Fibroblast of pulmonary artery (primary cell): ENCODE data around the gene EIF4G3.
A peak's percentile ranks its signal among the peaks of the same experiment; 100 is the strongest.
"Not testable (repeated sequence)": the region's sequence is repeated elsewhere in the genome, so short reads cannot be mapped to it uniquely, and the experiment has no call there.

Experiments used
- DNase-seq: peaks from one replicate; pipeline ENCODE4 v3.0.0-alpha.2; 2010; ENCODE audit warnings: low read depth
- H3K4me3 ChIP-seq: replicated peaks from 2 replicates; pipeline ENCODE4 v1.5.1; 2011; ENCODE audit warnings: low read depth, mild to moderate bottlenecking, control low read depth, low read length, moderate library complexity
- CTCF ChIP-seq: IDR thresholded peaks from 2 replicates; pipeline ENCODE4 v1.5.1; 2011; ENCODE audit warnings: mild to moderate bottlenecking, control low read depth, low read length, inconsistent platforms; ENCODE audit errors: missing control alignments

EIF4G3 gene

GRCh38 chr1:21182181-21182731 lies 5.6 kb upstream of the EIF4G3 start:
- no peak for TF ChIP-seq CTCF
- no peak overlapping the region for H3K4me3 ChIP-seq
- no peak for DNase-seq

GRCh38 chr1:21178271-21178670 lies 1.6 kb upstream of the EIF4G3 start:
- not testable (repeated sequence) for DNase-seq, H3K4me3 ChIP-seq

- peak overlapping the region; percentile 95 for H3K4me3 ChIP-seq
- DNase-seq, result no peak
- no peak for TF ChIP-seq CTCF
Measured at GRCh38 chr1:21175670-21176581, 771 bp downstream of the EIF4G3 start.

- no peak for TF ChIP-seq CTCF
- H3K4me3 ChIP-seq, result peak overlapping the region; percentile 95
Measured at GRCh38 chr1:21175324-21175669, 1.4 kb downstream of the EIF4G3 start.

GRCh38 chr1:21174654-21175323 lies 1.9 kb downstream of the EIF4G3 start:
- peak overlapping the region; percentile 95 for H3K4me3 ChIP-seq
- TF ChIP-seq CTCF, result no peak
- DNase-seq, result peak; percentile 87

More at GRCh38 chr1:21175324-21175669, 1.4 kb downstream of the EIF4G3 start:
- DNase-seq, result peak; percentile 55

GRCh38 chr1:21174230-21174629 lies 2.5 kb downstream of the EIF4G3 start:
- H3K4me3 ChIP-seq, result peak overlapping the region; percentile 95
- DNase-seq, result no peak

GRCh38 chr1:21173096-21173495 lies 3.6 kb downstream of the EIF4G3 start:
- H3K4me3 ChIP-seq, DNase-seq: not testable (repeated sequence)

More at GRCh38 chr1:21174230-21174629, 2.5 kb downstream of the EIF4G3 start:
- TF ChIP-seq CTCF, result no peak

- H3K4me3 ChIP-seq, result not testable (repeated sequence)
- peak; percentile 77 for DNase-seq
Measured at GRCh38 chr1:21170837-21171236, 5.9 kb downstream of the EIF4G3 start.
